OCI-LY3 (cell line): Measurements from ENCODE around the gene FALEC.

Source experiments
- EZH2phosphoT487 ChIP-seq: fragments of 200-600 bp; shearing (Covaris generic); IDR thresholded peaks from 2 replicates; pipeline ENCODE4 v1.6.1; 2018; ENCODE audit warnings: antibody characterized with exemption, mixed run types, low read depth
- TF ChIP-seq, protein P1 (sequence below): fragments of 200-600, 300-600 bp; sonication (generic); IDR thresholded peaks from 2 replicates; pipeline ENCODE4 v1.5.1; 2014; ENCODE audit warnings: antibody characterized with exemption, low read length, low read depth

- TF ChIP-seq, protein P1, sequence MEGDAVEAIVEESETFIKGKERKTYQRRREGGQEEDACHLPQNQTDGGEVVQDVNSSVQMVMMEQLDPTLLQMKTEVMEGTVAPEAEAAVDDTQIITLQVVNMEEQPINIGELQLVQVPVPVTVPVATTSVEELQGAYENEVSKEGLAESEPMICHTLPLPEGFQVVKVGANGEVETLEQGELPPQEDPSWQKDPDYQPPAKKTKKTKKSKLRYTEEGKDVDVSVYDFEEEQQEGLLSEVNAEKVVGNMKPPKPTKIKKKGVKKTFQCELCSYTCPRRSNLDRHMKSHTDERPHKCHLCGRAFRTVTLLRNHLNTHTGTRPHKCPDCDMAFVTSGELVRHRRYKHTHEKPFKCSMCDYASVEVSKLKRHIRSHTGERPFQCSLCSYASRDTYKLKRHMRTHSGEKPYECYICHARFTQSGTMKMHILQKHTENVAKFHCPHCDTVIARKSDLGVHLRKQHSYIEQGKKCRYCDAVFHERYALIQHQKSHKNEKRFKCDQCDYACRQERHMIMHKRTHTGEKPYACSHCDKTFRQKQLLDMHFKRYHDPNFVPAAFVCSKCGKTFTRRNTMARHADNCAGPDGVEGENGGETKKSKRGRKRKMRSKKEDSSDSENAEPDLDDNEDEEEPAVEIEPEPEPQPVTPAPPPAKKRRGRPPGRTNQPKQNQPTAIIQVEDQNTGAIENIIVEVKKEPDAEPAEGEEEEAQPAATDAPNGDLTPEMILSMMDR: no peak
- no peak for TF ChIP-seq EZH2phosphoT487
Measured at GRCh38 chr1:150575518-150576366, 60.2 kb downstream of the FALEC start.
